Upper lobe of left lung (tissue), 6 donors: ENCODE measurements around the gene VDAC2. TPM values are rescaled to one million over a fixed set of nuclear protein-coding genes. Genes with fewer than 3 reads are reported as not detected.

Source experiments
- ATAC-seq, 2 donors: fragments of 200-7000 bp; cut with Tn5 transposase; one replicate each; pipeline ENCODE4 v1.9.1; 2022; ENCODE audit warnings: mild to moderate bottlenecking in 2 of 2, moderate library complexity in 2 of 2; ENCODE audit not compliant: low FRiP score in 2 of 2
- DNase-seq, 2 donors: peaks; one replicate each; pipeline ENCODE4 v3.0.0-alpha.2; 2019 to 2020
- H3K27ac ChIP-seq, 4 donors: fragments of 200-600 bp; sonication (generic); one replicate each; pipeline ENCODE4 v1.5.1; 2016 to 2019
- H3K27me3 ChIP-seq, 4 donors: fragments of 200-600 bp; sonication (generic); one replicate each; pipeline ENCODE4 v1.5.1; 2017 to 2019
- H3K36me3 ChIP-seq, 4 donors: fragments of 200-600 bp; sonication (generic); one replicate each; pipeline ENCODE4 v1.5.1; 2016 to 2019
- H3K4me1 ChIP-seq, 4 donors: fragments of 200-600 bp; sonication (generic); one replicate each; pipeline ENCODE4 v1.5.1; 2018 to 2019
- H3K4me3 ChIP-seq, 4 donors: fragments of 200-600 bp; sonication (generic); one replicate each; pipeline ENCODE4 v1.5.1; 2017 to 2019; ENCODE audit warnings: mild to moderate bottlenecking in 2 of 4, moderate library complexity in 1 of 4
- H3K9me3 ChIP-seq, 4 donors: fragments of 200-600 bp; sonication (generic); one replicate each; pipeline ENCODE4 v1.5.1; 2018 to 2019
- EP300 ChIP-seq, 4 donors: sonication (generic); formaldehyde crosslinking; IDR thresholded peaks; one replicate each; pipeline ENCODE4 v1.5.1; 2017; ENCODE audit warnings: antibody characterized with exemption in 4 of 4, control low read depth in 2 of 4
- POLR2A ChIP-seq, 4 donors: fragments of 450-650 bp; IDR thresholded peaks; one replicate each; pipeline ENCODE4 v1.5.1; 2016 to 2017; ENCODE audit warnings: antibody characterized with exemption in 4 of 4, mild to moderate bottlenecking in 2 of 4
- POLR2AphosphoS5 ChIP-seq, 2 donors: sonication (generic); formaldehyde crosslinking; IDR thresholded peaks; one replicate each; pipeline ENCODE4 v1.5.1; 2017; ENCODE audit warnings: antibody characterized with exemption in 2 of 2
- WGBS, 2 donors: methylation state at CpG; one replicate each; pipeline ENCODE4 v1.1.5; 2017 to 2018; 5-methylcytosine and 5-hydroxymethylcytosine counted together
- total RNA-seq, 6 donors: library from RNA; depleted of rRNA in 4 of 6; stranded (reverse); fragments of >200 nt in 4 of 6; gene quantifications; one replicate each; pipeline versions ENCODE4 v1.1.0 to v1.2.1, GENCODE V29; 2016 to 2021
- TF ChIP-seq, protein P1 (sequence below), 6 experiments: fragments of 450-650 bp in 4 of 6; fragments of 200-600 bp in 2 of 6; sonication (generic) in 2 of 6; IDR thresholded peaks; one replicate each; pipeline ENCODE4 v1.5.1; 2016 to 2019; ENCODE audit warnings: antibody characterized with exemption in 6 of 6
- donor health status: DM: no; HTN: no; CAD: no; lungs with moderate emphysema.
- donor health status: DM: no; HTN: yes; CAD: no; lungs with severe emphysema.

The VDAC2 gene
- total RNA-seq, 6 donors from 2014 or later, result 54.5 to 137 (median 98.8) TPM

- H3K27ac ChIP-seq, result no peak overlapping the region
- peaks cover 0 to 3% (median 0%) of the 10 kb centered on the region in 4 donors for H3K4me1 ChIP-seq
- no peak for TF ChIP-seq POLR2A (IDR thresholded peaks at IDR 0.05)
- H3K9me3 ChIP-seq, result no peaks in the 10 kb centered on the region
- H3K36me3 ChIP-seq, result no peaks in the 10 kb centered on the region
- ATAC-seq (no peak), DNase-seq (no peak)
- 60 to 61% methylated on average over 6 of the region's 6 CpGs for WGBS, 2 donors
- no peaks in the 10 kb centered on the region for H3K27me3 ChIP-seq
- no peak overlapping the region for H3K4me3 ChIP-seq
Measured at GRCh38 chr10:75265856-75266255, 55.3 kb downstream of the VDAC2 start.

DNA sequence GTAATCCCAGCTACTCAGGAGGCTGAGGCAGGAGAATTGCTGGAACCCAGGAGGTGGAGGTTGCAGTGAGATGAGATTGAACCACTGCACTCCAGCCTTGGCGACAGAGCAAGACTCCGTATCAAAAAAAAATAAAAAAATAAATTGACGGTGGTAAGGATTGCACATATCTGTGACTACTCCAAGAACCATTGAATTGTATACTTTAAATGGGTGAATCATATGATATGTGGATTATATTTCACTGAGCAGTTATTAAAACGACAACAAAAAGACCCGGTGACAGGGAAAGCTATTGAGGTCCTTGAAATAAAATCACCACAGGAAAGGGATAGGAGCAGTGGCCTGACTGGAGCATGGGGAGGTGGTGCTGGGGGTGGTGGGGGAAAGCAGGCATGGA is 56.3 kb downstream of the VDAC2 start:
- H3K9me3 ChIP-seq, result no peaks in the 10 kb centered on the region
- DNase-seq (no peak), ATAC-seq (no peak)
- 86 to 89% methylated on average over 5 of the region's 5 CpGs for WGBS, 2 donors
- TF ChIP-seq EP300 (IDR thresholded peaks at IDR 0.05) (no peak), POLR2AphosphoS5 (IDR thresholded peaks at IDR 0.05) (no peak)
- H3K27ac ChIP-seq, result no peak overlapping the region
- H3K27me3 ChIP-seq, result no peaks in the 10 kb centered on the region
- peaks cover 0 to 3% (median 2%) of the 10 kb centered on the region in 4 donors for H3K4me1 ChIP-seq
- no peak overlapping the region for H3K4me3 ChIP-seq
- no peaks in the 10 kb centered on the region for H3K36me3 ChIP-seq

DNA sequence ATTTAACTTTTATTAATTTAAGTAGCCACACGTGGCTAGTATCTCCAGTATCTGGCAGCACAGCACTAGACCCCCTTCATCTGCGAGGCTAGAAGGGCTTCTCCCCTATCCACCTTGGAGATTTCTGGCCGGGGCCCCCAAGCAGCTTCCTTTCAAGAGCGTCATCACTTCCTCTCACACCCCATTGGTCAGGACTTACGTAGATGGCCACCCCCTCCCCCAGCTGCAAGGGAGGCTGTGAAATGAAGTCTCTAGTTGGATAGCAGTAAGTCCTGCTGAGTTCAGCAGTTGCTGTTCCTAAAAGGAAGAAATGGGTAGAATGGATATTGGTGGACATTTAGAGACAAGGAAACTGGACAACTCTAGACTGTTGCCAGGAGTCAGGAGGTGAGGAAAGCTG is 59.0 kb downstream of the VDAC2 start:
- Histone ChIP-seq H3K36me3 (no peaks in the 10 kb centered on the region), H3K4me3 (no peak overlapping the region), H3K27me3 (no peaks in the 10 kb centered on the region), H3K9me3 (no peaks in the 10 kb centered on the region), H3K27ac (no peak overlapping the region), H3K4me1 (peaks cover 0 to 14% (median 9%) of the 10 kb centered on the region in 4 donors)
- TF ChIP-seq, protein P1, sequence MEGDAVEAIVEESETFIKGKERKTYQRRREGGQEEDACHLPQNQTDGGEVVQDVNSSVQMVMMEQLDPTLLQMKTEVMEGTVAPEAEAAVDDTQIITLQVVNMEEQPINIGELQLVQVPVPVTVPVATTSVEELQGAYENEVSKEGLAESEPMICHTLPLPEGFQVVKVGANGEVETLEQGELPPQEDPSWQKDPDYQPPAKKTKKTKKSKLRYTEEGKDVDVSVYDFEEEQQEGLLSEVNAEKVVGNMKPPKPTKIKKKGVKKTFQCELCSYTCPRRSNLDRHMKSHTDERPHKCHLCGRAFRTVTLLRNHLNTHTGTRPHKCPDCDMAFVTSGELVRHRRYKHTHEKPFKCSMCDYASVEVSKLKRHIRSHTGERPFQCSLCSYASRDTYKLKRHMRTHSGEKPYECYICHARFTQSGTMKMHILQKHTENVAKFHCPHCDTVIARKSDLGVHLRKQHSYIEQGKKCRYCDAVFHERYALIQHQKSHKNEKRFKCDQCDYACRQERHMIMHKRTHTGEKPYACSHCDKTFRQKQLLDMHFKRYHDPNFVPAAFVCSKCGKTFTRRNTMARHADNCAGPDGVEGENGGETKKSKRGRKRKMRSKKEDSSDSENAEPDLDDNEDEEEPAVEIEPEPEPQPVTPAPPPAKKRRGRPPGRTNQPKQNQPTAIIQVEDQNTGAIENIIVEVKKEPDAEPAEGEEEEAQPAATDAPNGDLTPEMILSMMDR (IDR thresholded peaks at IDR 0.05), result no peak
- TF ChIP-seq POLR2AphosphoS5 (IDR thresholded peaks at IDR 0.05) (no peak), POLR2A (IDR thresholded peaks at IDR 0.05) (no peak), EP300 (IDR thresholded peaks at IDR 0.05) (no peak)
- DNase-seq, result no peak
- 78 to 92% methylated on average over 5 of the region's 5 CpGs for WGBS, 2 donors
- no peak for ATAC-seq

GRCh38 chr10:75272094-75272493 is 61.5 kb downstream of the VDAC2 start:
- H3K27me3 ChIP-seq, result no peaks in the 10 kb centered on the region
- TF ChIP-seq, protein P1 (IDR thresholded peaks at IDR 0.05), result no peak
- TF ChIP-seq EP300 (IDR thresholded peaks at IDR 0.05) (no peak), POLR2A (IDR thresholded peaks at IDR 0.05) (no peak), POLR2AphosphoS5 (IDR thresholded peaks at IDR 0.05) (no peak)
- H3K9me3 ChIP-seq, result no peaks in the 10 kb centered on the region
- no peak for ATAC-seq
- peaks cover 13 to 26% (median 19%) of the 10 kb centered on the region in 4 donors for H3K4me1 ChIP-seq
- 95% methylated on average over 4 to 5 of the region's 5 CpGs for WGBS, 2 donors
- peak overlapping the region in 2 of 4 donors; percentile 3 to 33 for H3K4me3 ChIP-seq
- H3K36me3 ChIP-seq, result no peaks in the 10 kb centered on the region
- DNase-seq, result no peak
- peak overlapping the region in 3 of 4 donors; percentile 33 to 60 (median 54) for H3K27ac ChIP-seq

DNA sequence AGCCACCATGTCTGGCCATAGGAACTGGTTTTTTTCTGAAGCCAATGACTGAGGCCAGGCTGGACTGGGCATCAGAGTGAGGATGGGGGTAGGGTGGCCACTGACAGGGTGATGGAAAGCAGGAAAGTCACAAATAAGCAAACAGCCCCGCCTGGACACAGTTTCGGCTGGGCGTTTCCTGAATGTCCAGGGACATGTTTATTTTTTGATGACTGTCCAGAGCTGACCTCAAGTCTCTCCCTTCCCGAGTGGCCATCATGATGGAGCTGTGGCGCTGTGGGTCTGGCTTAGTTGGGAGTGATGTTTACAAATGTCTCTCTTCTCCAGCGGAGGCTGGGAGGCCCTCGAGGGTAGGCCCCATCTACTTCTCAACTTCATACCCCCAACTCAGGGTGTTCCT is 62.3 kb downstream of the VDAC2 start:
- TF ChIP-seq POLR2AphosphoS5 (IDR thresholded peaks at IDR 0.05) (peak; percentile 53 to 87), POLR2A (IDR thresholded peaks at IDR 0.05) (no peak), EP300 (IDR thresholded peaks at IDR 0.05) (peak in 2 of 4 donors; percentile 32 to 43)
- TF ChIP-seq, protein P1 (IDR thresholded peaks at IDR 0.05), result no peak
- no peaks in the 10 kb centered on the region for H3K36me3 ChIP-seq
- WGBS, 2 donors, result 51 to 56% methylated on average over 4 to 7 of the region's 7 CpGs
- peaks cover 13 to 26% (median 19%) of the 10 kb centered on the region in 4 donors for H3K4me1 ChIP-seq
- no peaks in the 10 kb centered on the region for H3K27me3 ChIP-seq
- peak overlapping the region; percentile 54 to 72 (median 64) for H3K27ac ChIP-seq
- H3K4me3 ChIP-seq, result peak overlapping the region in 1 of 4 donors; percentile 33
- peak in 1 of 2 donors; percentile 33 for DNase-seq
- no peaks in the 10 kb centered on the region for H3K9me3 ChIP-seq
- ATAC-seq, result peak; percentile 47 to 71
